GM23338 (cell line): ENCODE results near the gene TMEM141. TPM values are rescaled to one million over a fixed set of nuclear protein-coding genes. Genes with fewer than 3 reads are reported as not detected.

Experiments used
- ATAC-seq: fragments of 200-7000 bp; cut with Tn5 transposase; 3 replicates; pipeline ENCODE4 v1.9.1; 2020
- DNase-seq: peaks from one replicate; pipeline ENCODE4 v3.0.0-alpha.2; 2015; ENCODE audit warnings: low spot score
- H2AFZ ChIP-seq: fragments of 200-600 bp; sonication (generic); 2 replicates; pipeline ENCODE4 v1.8.0; 2016; ENCODE audit warnings: antibody characterized with exemption, mild to moderate bottlenecking, moderate library complexity
- H3F3A ChIP-seq: fragments of 200-600 bp; sonication (generic); replicated peaks from 2 replicates; pipeline ENCODE4 v1.8.0; 2017; ENCODE audit warnings: antibody characterized with exemption, mixed run types, low read depth
- H3K27ac ChIP-seq: fragments of 200-600 bp; sonication (generic); 2 replicates; pipeline ENCODE4 v1.6.1; 2016; ENCODE audit warnings: low read depth
- H3K27me3 ChIP-seq: fragments of 200-600 bp; sonication (generic); 2 replicates; pipeline ENCODE4 v1.8.0; 2016; ENCODE audit warnings: mild to moderate bottlenecking, mixed run types, moderate library complexity; ENCODE audit not compliant: insufficient read depth
- H3K36me3 ChIP-seq: fragments of 200-600 bp; sonication (generic); 2 replicates; pipeline ENCODE4 v1.8.0; 2016; ENCODE audit warnings: mild to moderate bottlenecking; ENCODE audit not compliant: insufficient read depth
- H3K4me1 ChIP-seq: fragments of 200-600 bp; sonication (generic); 2 replicates; pipeline ENCODE4 v1.8.0; 2016; ENCODE audit warnings: mild to moderate bottlenecking, moderate library complexity; ENCODE audit not compliant: insufficient read depth
- H3K4me2 ChIP-seq: fragments of 200-600 bp; sonication (generic); 2 replicates; pipeline ENCODE4 v1.7.1; 2017; ENCODE audit warnings: mixed run types
- H3K4me3 ChIP-seq: fragments of 200-600 bp; sonication (generic); 2 replicates; pipeline ENCODE4 v1.6.1; 2016; ENCODE audit warnings: mixed run types
- H3K79me2 ChIP-seq: fragments of 200-600 bp; sonication (generic); replicated peaks from 2 replicates; pipeline ENCODE4 v1.8.0; 2017; ENCODE audit warnings: mild to moderate bottlenecking; ENCODE audit not compliant: insufficient read depth
- H3K9me2 ChIP-seq: fragments of 200-600 bp; sonication (generic); 2 replicates; pipeline ENCODE4 v1.8.0; 2017; ENCODE audit not compliant: insufficient read depth
- H4K20me1 ChIP-seq: fragments of 200-600 bp; sonication (generic); replicated peaks from 2 replicates; pipeline ENCODE4 v1.8.0; 2017; ENCODE audit warnings: mild to moderate bottlenecking; ENCODE audit not compliant: insufficient read depth
- H3K27ac Mint-ChIP-seq: 2 replicates; pipeline ENCODE4 v1.8.0; 2020; ENCODE audit warnings: inconsistent platforms, mild to moderate bottlenecking, moderate library complexity, mixed read lengths
- H3K27me3 Mint-ChIP-seq: 3 replicates; pipeline ENCODE4 v1.8.0; 2022; ENCODE audit warnings: low read depth, mild to moderate bottlenecking, moderate library complexity, mixed read lengths, inconsistent platforms; ENCODE audit not compliant: insufficient read depth, poor library complexity
- H3K36me3 Mint-ChIP-seq: 3 replicates; pipeline ENCODE4 v1.8.0; 2021; ENCODE audit warnings: low read depth, mild to moderate bottlenecking, inconsistent platforms, moderate library complexity, mixed read lengths
- H3K4me1 Mint-ChIP-seq: 3 replicates; pipeline ENCODE4 v1.8.0; 2020; ENCODE audit warnings: mild to moderate bottlenecking, inconsistent platforms, mixed read lengths
- H3K4me3 Mint-ChIP-seq: 3 replicates; pipeline ENCODE4 v1.8.0; 2021; ENCODE audit warnings: moderate library complexity, mild to moderate bottlenecking, inconsistent platforms, mixed read lengths
- H3K9me3 Mint-ChIP-seq: 3 replicates; pipeline ENCODE4 v1.8.0; 2020; ENCODE audit warnings: moderate library complexity, mild to moderate bottlenecking, inconsistent platforms, mixed read lengths
- CREB1 ChIP-seq: fragments of 250-450 bp; sonication (Bioruptor Pico); IDR thresholded peaks from 2 replicates; pipeline ENCODE4 v1.5.0; 2020; ENCODE audit warnings: low read depth, mild to moderate bottlenecking, moderate library complexity
- ETS1 ChIP-seq: IDR thresholded peaks from 2 replicates; pipeline ENCODE4 v1.6.1; 2016; ENCODE audit warnings: antibody characterized with exemption
- EZH2 ChIP-seq: fragments of 200-600 bp; sonication (generic); IDR thresholded peaks from one replicate; pipeline ENCODE4 v1.8.0; 2017; ENCODE audit warnings: antibody characterized with exemption, mild to moderate bottlenecking, low read depth; ENCODE audit not compliant: unreplicated experiment
- EZH2phosphoT487 ChIP-seq: fragments of 200-600 bp; sonication (generic); IDR thresholded peaks from one replicate; pipeline ENCODE4 v1.8.1; 2018; ENCODE audit warnings: antibody characterized with exemption; ENCODE audit not compliant: unreplicated experiment
- REST ChIP-seq: IDR thresholded peaks from one replicate; pipeline ENCODE4 v1.6.1; 2018; ENCODE audit warnings: antibody characterized with exemption; ENCODE audit not compliant: unreplicated experiment
- STAT1 ChIP-seq: IDR thresholded peaks from one replicate; pipeline ENCODE4 v1.6.1; 2016; ENCODE audit warnings: antibody characterized with exemption; ENCODE audit not compliant: unreplicated experiment
- ZNF114 ChIP-seq: fragments of 250-450 bp; sonication (Bioruptor Pico); IDR thresholded peaks from 2 replicates; pipeline ENCODE4 v1.5.0; 2020; ENCODE audit warnings: mild to moderate bottlenecking, moderate library complexity
- ZNF331 ChIP-seq: fragments of 250-450 bp; sonication (Bioruptor Pico); IDR thresholded peaks from 2 replicates; pipeline ENCODE4 v1.5.0; 2020; ENCODE audit warnings: low read depth, mild to moderate bottlenecking, moderate library complexity
- ZNF462 ChIP-seq: fragments of 250-450 bp; sonication (Bioruptor Pico); IDR thresholded peaks from 2 replicates; pipeline ENCODE4 v1.5.0; 2020; ENCODE audit warnings: mild to moderate bottlenecking, moderate library complexity
- polyA plus RNA-seq: library from polyadenylated mRNA; unstranded; fragments of >200 nt; fragmentation: Nextera tagmentation; extraction: Ambion mirVana; gene quantifications from 2 replicates; pipeline ENCODE4 v1.2.1, GENCODE V29; 2016
- total RNA-seq: library from RNA; depleted of rRNA; stranded (reverse); fragments of >200 nt; shearing (Covaris generic); gene quantifications from 2 replicates; pipeline ENCODE4 v1.2.3, GENCODE V29; 2014

The TMEM141 gene
- total and polyA plus RNA-seq, 2 experiments from 2014 or later = 71.4 to 90.5 TPM

GRCh38 chr9:136759001-136759400 is 32.1 kb upstream of the TMEM141 start (continued):
- TF ChIP-seq EZH2 (no peak), REST (no peak)

- no peak overlapping the region for H3K27ac ChIP-seq
- Mint-ChIP-seq H3K4me3 (no peak overlapping the region; the same call in 2 of the 3 replicates), H3K27ac (no peak overlapping the region), H3K9me3 (peaks cover 12% of the 10 kb centered on the region), H3K36me3 (no peaks in the 10 kb centered on the region), H3K27me3 (peaks cover 11% of the 10 kb centered on the region), H3K4me1 (peaks cover 13% of the 10 kb centered on the region)
- H3K79me2 ChIP-seq = no peaks in the 10 kb centered on the region
- H3K4me1 ChIP-seq = no peaks in the 10 kb centered on the region
- no peak overlapping the region for H3K4me3 ChIP-seq
- ATAC-seq = no peak
- TF ChIP-seq ZNF114 = no peak
- TF ChIP-seq CREB1 (CRISPR knock-in tag) = no peak
- TF ChIP-seq ZNF331 = no peak
- no peak for TF ChIP-seq EZH2phosphoT487
- TF ChIP-seq ZNF462 = no peak
- TF ChIP-seq ETS1 = no peak
- no peak for TF ChIP-seq STAT1
- no peaks in the 10 kb centered on the region for H3K36me3 ChIP-seq
- no peaks in the 10 kb centered on the region for H3K27me3 ChIP-seq
- no peak overlapping the region for H3K4me2 ChIP-seq
- H2AFZ ChIP-seq = peak overlapping the region; percentile 32; the same call in 1 of the 2 replicates
- 0 out of 2 replicates have a peak, but pooled peaks cover 5% of the 10 kb centered on the region for H3F3A ChIP-seq
- H4K20me1 ChIP-seq = no peaks in the 10 kb centered on the region
- no peak for DNase-seq
- no peaks in the 10 kb centered on the region for H3K9me2 ChIP-seq
Measured at GRCh38 chr9:136759436-136760325, 31.5 kb upstream of the TMEM141 start.
